Mesendoderm (in vitro differentiated cells): ENCODE measurements around the gene PANK1. TPM values are rescaled to one million over a fixed set of nuclear protein-coding genes. Genes with fewer than 3 reads are reported as not detected.
A peak's percentile ranks its signal among the peaks of the same experiment; 100 is the strongest.

Source experiments
- DNase-seq: peaks from one replicate; pipeline ENCODE4 v3.0.0; 2013
- H2AK5ac ChIP-seq: 2 replicates; pipeline ENCODE4 v1.6.1; 2013; ENCODE audit warnings: low read length, inconsistent platforms
- H2BK120ac ChIP-seq: 2 replicates; pipeline ENCODE4 v1.6.1; 2013; ENCODE audit warnings: low read depth, mild to moderate bottlenecking, low read length, moderate library complexity, mixed read lengths
- H2BK15ac ChIP-seq: replicated peaks from 2 replicates; pipeline ENCODE4 v1.6.1; 2013; ENCODE audit warnings: low read depth, mild to moderate bottlenecking, moderate library complexity
- H2BK5ac ChIP-seq: 2 replicates; pipeline ENCODE4 v1.6.1; 2013; ENCODE audit warnings: low read length, inconsistent platforms
- H3K18ac ChIP-seq: 2 replicates; pipeline ENCODE4 v1.6.1; 2013; ENCODE audit warnings: mild to moderate bottlenecking, low read length, mixed read lengths
- H3K23ac ChIP-seq: one replicate; pipeline ENCODE4 v1.6.1; 2013; ENCODE audit warnings: low read length
- H3K27ac ChIP-seq: 2 replicates; pipeline ENCODE4 v1.5.1; 2013; ENCODE audit warnings: low read depth, mild to moderate bottlenecking, inconsistent platforms, low read length, moderate library complexity
- H3K27me3 ChIP-seq: 2 replicates; pipeline ENCODE4 v1.6.1; 2013; ENCODE audit warnings: low read length, control low read depth, mild to moderate bottlenecking, inconsistent platforms; ENCODE audit not compliant: insufficient read depth, poor library complexity
- H3K36me3 ChIP-seq: 2 replicates; pipeline ENCODE4 v1.6.1; 2013; ENCODE audit warnings: low read length, inconsistent platforms; ENCODE audit not compliant: control insufficient read depth, insufficient read depth
- H3K4ac ChIP-seq: one replicate; pipeline ENCODE4 v1.6.1; 2013; ENCODE audit warnings: low read depth, mild to moderate bottlenecking, low read length, moderate library complexity
- H3K4me1 ChIP-seq: 2 replicates; pipeline ENCODE4 v1.6.1; 2013; ENCODE audit warnings: low read depth, low read length, inconsistent platforms; ENCODE audit not compliant: control insufficient read depth
- H3K4me2 ChIP-seq: 2 replicates; pipeline ENCODE4 v1.6.1; 2013; ENCODE audit warnings: low read length
- H3K4me3 ChIP-seq: 2 replicates; pipeline ENCODE4 v1.5.1; 2013; ENCODE audit warnings: mild to moderate bottlenecking, low read length
- H3K56ac ChIP-seq: one replicate; pipeline ENCODE4 v1.6.1; 2013; ENCODE audit warnings: low read length
- H3K79me1 ChIP-seq: 2 replicates; pipeline ENCODE4 v1.6.1; 2013; ENCODE audit warnings: low read length, inconsistent platforms
- H3K79me2 ChIP-seq: 2 replicates; pipeline ENCODE4 v1.6.1; 2013; ENCODE audit warnings: mild to moderate bottlenecking, low read length; ENCODE audit not compliant: control insufficient read depth, insufficient read depth
- H3K9ac ChIP-seq: 2 replicates; pipeline ENCODE4 v1.6.1; 2013; ENCODE audit warnings: low read length, inconsistent platforms
- H4K5ac ChIP-seq: one replicate; pipeline ENCODE4 v1.6.1; 2013; ENCODE audit warnings: low read length
- H4K8ac ChIP-seq: one replicate; pipeline ENCODE4 v1.6.1; 2013; ENCODE audit warnings: low read depth, mild to moderate bottlenecking, control low read depth, low read length, moderate library complexity
- WGBS: extraction: QIAGEN DNeasy Blood & Tissue Kit; methylation state at CpG from one replicate; pipeline ENCODE4 v1.1.7; 2013; ENCODE audit warnings: low lambda C conversion rate, missing lambda C conversion rate; ENCODE audit not compliant: insufficient coverage; ENCODE audit errors: extremely low coverage; 5-methylcytosine and 5-hydroxymethylcytosine counted together
- polyA plus RNA-seq, 2 experiments: library from polyadenylated mRNA; stranded (reverse); fragments of 200-250 nt; gene quantifications; one replicate each; pipeline ENCODE4 v1.2.3, GENCODE V29; 2013

PANK1 gene
- polyA plus RNA-seq (2013, experiment 1 of 2), result 25.4 TPM
- polyA plus RNA-seq (2013, experiment 2 of 2), result 26.4 TPM

DNA sequence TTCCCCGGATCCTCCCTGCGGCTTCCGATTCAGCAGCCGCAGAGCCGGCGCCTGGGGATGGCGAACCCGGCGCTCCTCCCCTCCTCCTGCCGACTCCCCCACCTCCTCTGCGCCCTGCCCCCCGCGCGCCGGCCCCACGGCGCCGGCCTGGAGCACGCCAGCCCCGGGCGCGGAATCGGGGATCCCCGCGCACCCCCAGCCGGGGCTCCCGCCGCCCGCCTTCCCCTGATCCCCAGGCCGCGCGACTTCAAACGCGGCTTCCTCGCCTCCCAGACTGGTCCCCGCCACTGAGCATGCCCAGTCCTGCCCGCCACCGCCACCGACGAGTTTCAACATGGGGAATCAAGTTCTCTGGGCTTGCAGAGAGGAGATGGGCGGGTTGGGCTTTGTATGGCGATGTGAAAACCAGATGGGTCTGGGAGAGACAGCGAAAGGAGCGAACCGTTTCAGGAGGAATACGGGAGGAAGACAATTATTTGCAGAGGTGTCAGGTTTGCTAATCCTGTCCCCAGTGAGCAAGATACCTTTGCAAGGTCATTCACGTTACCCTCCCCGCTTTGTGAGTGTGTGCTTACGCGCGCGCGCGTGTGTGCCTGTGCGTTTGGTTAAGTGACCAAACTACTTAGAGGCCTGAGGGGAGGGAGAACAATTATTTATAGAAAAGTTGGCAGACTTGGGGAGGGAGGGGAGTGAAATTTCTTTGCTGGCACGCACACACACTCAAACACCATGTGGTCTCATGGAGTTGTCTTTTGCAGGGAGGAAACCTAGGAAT, at the start of gene PANK1:
TSS of gene PANK1 (minus strand) at position 276 of the 775 bp plus-strand sequence. CDS start 351 bp downstream, outside the sequence.
- Histone ChIP-seq H3K9ac (peak within 1 kb of the TSS; percentile 88), H3K56ac (peak within 1 kb of the TSS; percentile 96), H3K4ac (peak within 1 kb of the TSS; percentile 89), H2BK120ac (peak within 1 kb of the TSS; percentile 5), H3K36me3 (no peaks in the 10 kb centered on the region), H3K27ac (peak within 1 kb of the TSS; percentile 74), H3K18ac (peak within 1 kb of the TSS; percentile 96), H4K8ac (no peak within 1 kb of the TSS), H3K79me1 (peaks cover 2% of the 10 kb centered on the region), H2BK15ac (no peak within 1 kb of the TSS), H2AK5ac (no peak within 1 kb of the TSS), H3K4me3 (peak within 1 kb of the TSS; percentile 60), H3K23ac (peak within 1 kb of the TSS; percentile 75), H3K4me1 (no peaks in the 10 kb centered on the region), H3K27me3 (no peaks in the 10 kb centered on the region), H4K5ac (peak within 1 kb of the TSS; percentile 26), H2BK5ac (peak within 1 kb of the TSS; percentile 17), H3K79me2 (peaks cover 23% of the 10 kb centered on the region), H3K4me2 (peak within 1 kb of the TSS; percentile 81)
- peak; percentile 90 for DNase-seq
- WGBS, result no CpG with 5 or more reads among the region's 56 CpGs

DNA sequence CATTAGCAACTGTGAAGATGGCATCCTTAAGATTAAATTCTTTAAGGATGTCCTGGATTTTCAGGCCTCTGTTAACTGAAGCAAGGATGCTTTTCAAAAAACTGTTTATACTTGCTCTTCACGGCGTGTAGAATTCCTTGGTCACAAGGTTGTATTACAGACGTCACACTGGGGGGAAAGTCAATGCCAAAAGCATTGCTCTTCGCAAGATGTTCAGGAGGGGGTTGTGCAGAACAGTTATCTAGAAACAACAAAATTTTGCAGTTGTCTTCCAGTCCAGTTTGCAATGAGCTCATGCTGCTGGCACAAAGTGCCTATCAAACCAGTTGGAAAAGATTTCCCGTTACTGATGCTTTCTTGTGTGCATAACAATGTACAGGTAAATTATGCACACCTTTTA, 48.1 kb upstream of the PANK1 start:
- no CpG with 5 or more reads among the region's 5 CpGs for WGBS
- H3K18ac ChIP-seq, result no peak overlapping the region
- no peak overlapping the region for H3K9ac ChIP-seq
- no peak overlapping the region for H3K4me2 ChIP-seq
- H2BK120ac ChIP-seq, result no peak overlapping the region
- no peak overlapping the region for H2BK15ac ChIP-seq
- H3K56ac ChIP-seq, result no peak overlapping the region
- no peak overlapping the region for H2BK5ac ChIP-seq
- H3K27ac ChIP-seq, result no peak overlapping the region
- H3K79me1 ChIP-seq, result no peaks in the 10 kb centered on the region
- no peaks in the 10 kb centered on the region for H3K27me3 ChIP-seq
- H3K4me1 ChIP-seq, result no peaks in the 10 kb centered on the region
- no peaks in the 10 kb centered on the region for H3K36me3 ChIP-seq
- no peak overlapping the region for H3K4ac ChIP-seq
- H3K79me2 ChIP-seq, result no peaks in the 10 kb centered on the region
- DNase-seq, result no peak
- H4K8ac ChIP-seq, result no peak overlapping the region
- no peak overlapping the region for H3K4me3 ChIP-seq
- no peak overlapping the region for H3K23ac ChIP-seq
- no peak overlapping the region for H4K5ac ChIP-seq
- H2AK5ac ChIP-seq, result no peak overlapping the region

DNA sequence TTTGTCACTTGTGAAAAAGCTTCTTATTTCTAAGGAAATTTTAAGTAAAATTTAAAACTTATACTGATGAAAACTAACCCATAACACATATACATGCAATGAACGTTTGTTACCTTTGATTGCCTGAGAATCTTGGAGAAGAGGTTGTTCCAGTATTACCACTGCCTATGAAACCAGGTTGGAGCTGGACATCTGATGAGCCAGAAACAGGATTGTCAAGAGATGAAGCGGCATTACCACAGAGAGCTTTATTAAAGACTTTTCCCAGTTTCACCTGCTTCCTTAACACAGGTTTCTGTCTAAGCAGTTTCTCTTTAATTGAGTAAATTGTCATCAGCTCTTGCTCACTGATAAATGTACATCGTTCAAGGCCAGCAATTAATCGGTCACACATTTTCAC, 47.4 kb upstream of the PANK1 start:
- no peak overlapping the region for H2AK5ac ChIP-seq
- H3K27ac ChIP-seq, result no peak overlapping the region
- no peak for DNase-seq
- no peak overlapping the region for H4K5ac ChIP-seq
- no peaks in the 10 kb centered on the region for H3K4me1 ChIP-seq
- no peak overlapping the region for H3K56ac ChIP-seq
- no CpG with 5 or more reads among the region's 4 CpGs for WGBS
- no peak overlapping the region for H4K8ac ChIP-seq
- H3K9ac ChIP-seq, result no peak overlapping the region
- no peak overlapping the region for H3K18ac ChIP-seq
- H3K79me1 ChIP-seq, result no peaks in the 10 kb centered on the region
- H3K23ac ChIP-seq, result no peak overlapping the region
- H3K27me3 ChIP-seq, result no peaks in the 10 kb centered on the region
- no peak overlapping the region for H3K4ac ChIP-seq
- H2BK15ac ChIP-seq, result no peak overlapping the region
- no peak overlapping the region for H2BK120ac ChIP-seq
- H3K4me3 ChIP-seq, result no peak overlapping the region
- H3K4me2 ChIP-seq, result no peak overlapping the region
- no peaks in the 10 kb centered on the region for H3K36me3 ChIP-seq
- no peak overlapping the region for H2BK5ac ChIP-seq
- H3K79me2 ChIP-seq, result no peaks in the 10 kb centered on the region

DNA sequence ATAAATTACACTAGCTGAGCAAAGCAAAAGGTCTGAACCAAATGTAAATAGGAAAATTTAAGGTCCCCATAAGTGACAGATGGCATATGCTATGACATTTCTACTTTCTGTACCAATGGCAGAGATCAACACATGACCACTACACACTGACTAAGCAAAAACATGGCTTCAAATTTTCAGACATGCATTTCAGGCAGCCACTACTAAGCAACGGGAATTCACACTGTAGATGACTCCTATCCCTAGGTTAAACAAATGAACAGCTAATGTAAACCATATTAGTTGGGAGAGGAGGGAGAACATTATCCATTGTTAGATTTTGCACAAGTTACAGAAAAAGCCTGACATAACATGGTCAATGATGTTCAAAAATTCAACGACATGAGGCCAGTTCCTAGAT, 45.0 kb upstream of the PANK1 start:
- no peaks in the 10 kb centered on the region for H3K4me1 ChIP-seq
- H2AK5ac ChIP-seq, result no peak overlapping the region
- no peak for DNase-seq
- H4K5ac ChIP-seq, result no peak overlapping the region
- H3K9ac ChIP-seq, result no peak overlapping the region
- H2BK120ac ChIP-seq, result no peak overlapping the region
- H2BK15ac ChIP-seq, result no peak overlapping the region
- no peaks in the 10 kb centered on the region for H3K79me2 ChIP-seq
- H3K4me3 ChIP-seq, result no peak overlapping the region
- no peak overlapping the region for H3K4ac ChIP-seq
- no peak overlapping the region for H3K27ac ChIP-seq
- no peak overlapping the region for H3K23ac ChIP-seq
- no peak overlapping the region for H2BK5ac ChIP-seq
- H3K36me3 ChIP-seq, result no peaks in the 10 kb centered on the region
- H3K18ac ChIP-seq, result no peak overlapping the region
- no peak overlapping the region for H3K4me2 ChIP-seq
- WGBS, result no CpG with 5 or more reads among the region's 2 CpGs
- no peaks in the 10 kb centered on the region for H3K27me3 ChIP-seq
- H4K8ac ChIP-seq, result no peak overlapping the region
- no peaks in the 10 kb centered on the region for H3K79me1 ChIP-seq
- H3K56ac ChIP-seq, result no peak overlapping the region

DNA sequence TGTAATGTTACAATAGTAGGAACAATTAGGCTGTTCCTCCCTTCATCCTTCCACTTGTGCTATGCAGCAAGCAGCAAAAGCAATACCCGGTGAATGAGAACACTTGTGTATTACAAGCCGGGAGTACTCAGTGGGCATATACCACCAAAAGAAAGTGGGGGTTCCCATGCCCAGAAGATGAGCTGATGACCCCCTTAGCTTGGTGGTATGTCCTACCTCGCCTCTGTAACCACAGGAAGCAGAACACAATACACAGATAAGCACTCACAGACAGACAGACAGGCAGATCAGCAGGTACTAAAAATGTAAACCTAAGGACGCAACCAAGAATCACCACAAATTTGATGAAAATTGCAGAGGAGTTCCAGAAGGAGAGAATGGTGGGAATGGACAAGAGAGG, 40.9 kb upstream of the PANK1 start:
- Histone ChIP-seq H3K4me2 (no peak overlapping the region), H2BK120ac (no peak overlapping the region), H3K79me1 (no peaks in the 10 kb centered on the region), H3K23ac (no peak overlapping the region), H3K36me3 (no peaks in the 10 kb centered on the region), H3K27me3 (no peaks in the 10 kb centered on the region), H2BK15ac (no peak overlapping the region), H3K27ac (no peak overlapping the region), H3K4ac (no peak overlapping the region), H3K4me1 (no peaks in the 10 kb centered on the region), H2BK5ac (no peak overlapping the region), H3K9ac (no peak overlapping the region), H3K18ac (no peak overlapping the region), H3K79me2 (no peaks in the 10 kb centered on the region), H3K56ac (no peak overlapping the region), H4K5ac (no peak overlapping the region), H3K4me3 (no peak overlapping the region), H2AK5ac (no peak overlapping the region), H4K8ac (no peak overlapping the region)
- DNase-seq, result no peak
- whole genome bisulfite sequencing, result no CpG with 5 or more reads among the region's 4 CpGs

DNA sequence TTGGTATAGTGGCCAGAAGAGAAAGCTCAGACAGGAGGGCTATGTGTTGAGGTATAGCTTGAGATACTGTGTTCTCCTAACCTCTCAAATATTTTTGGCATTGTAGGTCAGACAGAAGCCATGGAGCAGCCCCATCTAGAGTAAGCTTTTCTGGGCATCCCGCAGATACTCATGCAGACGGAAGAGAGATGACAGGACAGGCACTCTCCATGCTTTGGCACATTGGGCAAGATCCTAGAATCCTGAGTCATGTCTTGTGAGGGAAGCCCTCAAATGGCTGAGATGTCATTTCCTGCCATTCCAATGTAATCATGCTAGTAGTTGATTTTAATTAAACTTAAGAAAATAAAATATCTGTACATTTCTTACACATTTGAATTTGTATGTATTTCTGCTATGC, 39.6 kb upstream of the PANK1 start:
- Histone ChIP-seq H3K27ac (no peak overlapping the region), H3K27me3 (no peaks in the 10 kb centered on the region), H2AK5ac (no peak overlapping the region), H4K5ac (no peak overlapping the region), H3K4ac (no peak overlapping the region), H3K36me3 (no peaks in the 10 kb centered on the region), H2BK15ac (no peak overlapping the region), H4K8ac (no peak overlapping the region), H3K4me1 (no peaks in the 10 kb centered on the region), H3K9ac (no peak overlapping the region), H3K4me3 (no peak overlapping the region), H3K4me2 (no peak overlapping the region), H3K79me2 (no peaks in the 10 kb centered on the region), H2BK5ac (no peak overlapping the region), H2BK120ac (no peak overlapping the region), H3K18ac (no peak overlapping the region), H3K79me1 (no peaks in the 10 kb centered on the region), H3K23ac (no peak overlapping the region), H3K56ac (no peak overlapping the region)
- DNase-seq, result no peak
- WGBS, result no CpG with 5 or more reads among the region's 2 CpGs
